ENCODE data around the gene RAB7A.

DNA sequence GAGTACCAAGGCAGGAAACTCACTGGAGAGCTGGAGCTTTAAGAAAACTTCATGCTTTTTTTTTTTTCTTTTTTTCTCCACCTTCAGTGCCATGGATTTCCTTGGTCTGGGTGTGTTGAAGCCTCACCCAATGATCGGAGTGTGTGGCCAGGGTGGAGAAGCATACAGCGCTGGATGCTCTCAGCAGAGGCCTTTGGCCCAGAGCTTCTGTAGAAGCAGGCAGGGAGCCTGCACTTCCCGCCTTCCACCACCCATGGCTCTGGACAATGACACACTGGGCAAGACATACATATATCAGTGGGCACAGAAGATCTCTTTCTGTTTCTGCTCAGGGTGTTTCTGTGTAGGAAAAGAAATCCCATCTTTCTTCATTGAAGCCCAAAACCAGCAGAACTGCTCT is 97.6 kb downstream of the RAB7A start:
- TF ChIP-seq, protein P1, sequence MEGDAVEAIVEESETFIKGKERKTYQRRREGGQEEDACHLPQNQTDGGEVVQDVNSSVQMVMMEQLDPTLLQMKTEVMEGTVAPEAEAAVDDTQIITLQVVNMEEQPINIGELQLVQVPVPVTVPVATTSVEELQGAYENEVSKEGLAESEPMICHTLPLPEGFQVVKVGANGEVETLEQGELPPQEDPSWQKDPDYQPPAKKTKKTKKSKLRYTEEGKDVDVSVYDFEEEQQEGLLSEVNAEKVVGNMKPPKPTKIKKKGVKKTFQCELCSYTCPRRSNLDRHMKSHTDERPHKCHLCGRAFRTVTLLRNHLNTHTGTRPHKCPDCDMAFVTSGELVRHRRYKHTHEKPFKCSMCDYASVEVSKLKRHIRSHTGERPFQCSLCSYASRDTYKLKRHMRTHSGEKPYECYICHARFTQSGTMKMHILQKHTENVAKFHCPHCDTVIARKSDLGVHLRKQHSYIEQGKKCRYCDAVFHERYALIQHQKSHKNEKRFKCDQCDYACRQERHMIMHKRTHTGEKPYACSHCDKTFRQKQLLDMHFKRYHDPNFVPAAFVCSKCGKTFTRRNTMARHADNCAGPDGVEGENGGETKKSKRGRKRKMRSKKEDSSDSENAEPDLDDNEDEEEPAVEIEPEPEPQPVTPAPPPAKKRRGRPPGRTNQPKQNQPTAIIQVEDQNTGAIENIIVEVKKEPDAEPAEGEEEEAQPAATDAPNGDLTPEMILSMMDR (conservative IDR thresholded peaks at IDR 0.05 in 1 of 2, IDR thresholded peaks at IDR 0.05 in 1 of 2; ENCODE audit: low read depth in 1 of 2, low read length in 2 of 2) = no peak
- no peak for TF ChIP-seq EZH2 (IDR thresholded peaks at IDR 0.05; ENCODE audit: low read length, missing control alignments)

Measured in fibroblast of lung (primary cell).